CD4-positive, alpha-beta T cell treated with Interleukin-17A for 1 hour (primary cell): ENCODE results near the gene TAMM41.
A peak's percentile ranks its signal among the peaks of the same experiment; 100 is the strongest.
"Not testable (repeated sequence)": the region's sequence is repeated elsewhere in the genome, so short reads cannot be mapped to it uniquely, and the experiment has no call there.

ENCODE experiments used
- DNase-seq: peaks from one replicate; pipeline ENCODE4 v3.0.0-alpha.2; 2020

The TAMM41 gene

GRCh38 chr3:11814663-11815062 lies 32.0 kb downstream of the TAMM41 start:
- no peak for DNase-seq

DNA sequence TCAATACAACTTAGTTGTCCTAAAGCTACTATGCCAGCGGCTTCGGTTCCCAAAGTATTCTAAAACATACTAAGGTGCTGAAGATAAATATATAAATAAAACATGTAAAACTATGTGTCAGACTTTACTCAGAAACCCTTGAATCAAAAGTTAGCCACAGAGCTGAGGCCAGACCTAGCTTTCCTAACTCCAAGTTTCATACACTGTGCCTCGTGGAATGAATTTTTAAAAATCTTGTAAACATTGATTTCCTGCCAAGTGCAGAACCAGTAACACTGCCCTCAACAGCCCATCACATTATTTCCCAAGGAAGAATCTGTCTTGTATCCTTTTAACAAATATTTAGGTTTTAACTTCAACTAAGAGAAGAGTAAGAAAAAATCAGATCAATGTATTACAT lies 36.4 kb downstream of the TAMM41 start:
- DNase-seq = no peak

GRCh38 chr3:11808231-11808630 lies 38.5 kb downstream of the TAMM41 start:
- no peak for DNase-seq

GRCh38 chr3:11807686-11808085 lies 39.0 kb downstream of the TAMM41 start:
- DNase-seq = no peak

DNA sequence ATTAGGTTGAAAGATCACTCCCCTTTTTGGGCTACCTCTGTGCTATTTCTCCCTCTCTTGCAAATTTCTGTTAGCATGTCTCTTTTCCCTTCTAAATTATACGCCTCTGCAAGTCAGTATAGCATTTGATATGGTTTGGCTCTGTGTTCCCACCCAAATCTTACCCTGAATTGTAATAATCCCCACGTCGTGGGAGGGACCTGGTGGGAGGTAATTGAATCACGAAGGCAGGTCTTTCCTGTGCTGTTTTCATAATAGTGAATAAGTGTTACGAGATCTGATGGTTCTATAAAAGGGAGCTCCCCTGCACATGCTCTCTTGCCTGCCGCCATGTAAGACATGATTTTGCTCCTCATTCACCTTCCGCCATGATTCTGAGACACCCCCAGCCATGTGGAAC lies 41.0 kb downstream of the TAMM41 start:
- no peak for DNase-seq

DNA sequence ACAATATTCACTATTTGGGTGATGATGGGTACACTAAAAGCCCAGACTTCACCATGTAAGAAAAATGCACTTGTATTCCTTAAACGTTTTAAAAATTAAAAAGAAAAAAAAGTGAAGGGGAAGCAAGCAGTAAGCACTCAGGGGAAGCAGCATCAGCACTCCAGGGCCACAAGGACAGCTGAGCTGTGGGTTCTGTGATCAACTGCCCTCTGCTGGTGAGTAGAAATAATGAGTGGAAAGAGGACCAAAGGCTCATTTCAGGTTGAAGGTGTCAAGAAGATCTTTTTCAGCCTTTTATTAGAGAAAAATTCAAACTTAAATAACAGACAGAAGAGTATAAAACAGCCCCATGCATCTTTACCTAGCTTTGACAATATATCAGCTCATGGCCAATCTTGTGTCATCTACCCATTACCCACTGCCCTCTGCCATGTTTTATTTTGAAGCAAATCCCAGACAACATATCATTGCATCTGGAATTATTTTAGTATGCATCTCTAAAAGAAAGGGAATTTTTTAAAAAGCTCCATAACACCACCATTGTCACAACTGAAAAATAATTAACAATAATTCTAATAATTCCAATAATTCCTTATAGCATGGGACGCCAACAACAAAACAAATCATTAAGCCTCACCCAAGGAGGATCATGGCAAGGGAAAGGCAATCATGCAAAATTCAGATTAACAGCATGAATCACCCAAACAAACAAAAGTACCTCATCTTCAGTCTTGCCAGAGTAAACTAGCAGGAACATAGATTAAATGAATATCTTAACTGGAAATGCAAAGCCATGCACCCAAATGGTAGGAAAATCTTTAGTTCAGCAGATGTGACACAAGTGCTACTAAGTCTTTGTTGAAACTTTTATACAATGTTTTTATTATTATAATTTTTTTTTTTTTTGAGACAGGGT lies 42.5 kb downstream of the TAMM41 start:
- DNase-seq = peak; percentile 68

DNA sequence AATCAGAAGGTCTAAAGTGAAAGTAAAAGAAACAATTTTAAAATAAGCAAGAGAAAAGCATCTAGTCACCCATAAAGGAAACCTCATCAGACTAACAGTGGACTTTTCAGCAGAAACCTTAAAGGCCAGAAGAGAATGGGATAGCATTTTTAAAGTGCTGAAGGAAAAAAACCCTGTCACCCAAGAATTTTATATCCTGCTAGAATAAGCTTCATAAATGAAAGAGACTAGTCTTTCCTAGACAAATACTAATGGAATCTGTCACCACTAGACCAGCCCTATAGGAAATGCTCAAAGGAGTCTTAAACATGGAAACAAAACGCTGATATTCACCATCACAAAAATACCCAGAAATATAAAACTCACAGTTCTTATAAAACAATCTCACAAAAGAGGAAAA lies 46.9 kb downstream of the TAMM41 start:
- DNase-seq = no peak

GRCh38 chr3:11794927-11795326 lies 51.8 kb downstream of the TAMM41 start:
- DNase-seq = no peak

- DNase-seq = no peak
These were observed 55.1 kb downstream of the TAMM41 start for GRCh38 chr3:11791339-11792200.

GRCh38 chr3:11789412-11789811 lies 57.3 kb downstream of the TAMM41 start:
- DNase-seq = no peak

GRCh38 chr3:11784971-11785377 lies 61.7 kb downstream of the TAMM41 start:
- peak; percentile 47 for DNase-seq

DNA sequence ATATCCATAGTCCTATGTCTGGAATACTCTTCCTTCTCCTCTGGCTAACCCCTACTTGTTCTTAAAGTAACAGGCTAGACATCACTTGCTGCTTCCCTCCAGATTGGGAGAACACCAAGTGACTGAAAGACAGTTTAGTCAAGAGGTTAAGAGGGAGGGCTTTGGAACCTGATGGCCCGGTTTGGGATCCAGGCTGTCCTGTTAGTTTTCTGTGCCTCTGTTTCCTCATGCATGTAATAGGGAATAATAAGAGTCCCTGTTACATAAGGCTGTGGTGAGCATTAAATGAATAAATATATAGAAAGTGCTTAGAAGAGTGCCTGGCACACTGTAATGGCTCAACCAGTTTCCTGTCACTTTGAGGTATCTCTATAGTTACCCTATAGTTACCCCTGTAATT lies 66.3 kb downstream of the TAMM41 start:
- DNase-seq = no peak

- no peak for DNase-seq
These were observed 67.1 kb downstream of the TAMM41 start for GRCh38 chr3:11779626-11780025.

DNA sequence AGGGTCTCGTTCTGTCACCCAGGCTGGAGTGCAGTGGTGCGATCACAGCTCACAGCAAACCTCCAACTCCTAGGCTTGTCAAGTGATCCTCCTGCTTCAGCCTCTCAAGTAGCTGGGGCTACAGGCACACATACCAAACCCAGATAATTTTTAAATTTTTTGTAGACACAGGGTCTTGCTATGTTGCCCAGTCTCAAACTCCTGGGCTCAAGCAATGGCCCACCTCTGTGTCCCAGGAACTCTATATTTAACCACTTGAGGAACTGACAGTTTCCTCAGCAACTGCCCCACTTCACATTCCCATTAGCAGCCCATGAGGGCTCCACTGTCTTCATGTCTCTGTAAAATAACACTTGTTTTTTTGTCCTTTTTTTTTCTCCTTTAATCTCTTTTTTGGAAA lies 68.4 kb downstream of the TAMM41 start:
- no peak for DNase-seq

- no peak for DNase-seq
These were observed 70.3 kb downstream of the TAMM41 start for GRCh38 chr3:11776346-11776745.

DNA sequence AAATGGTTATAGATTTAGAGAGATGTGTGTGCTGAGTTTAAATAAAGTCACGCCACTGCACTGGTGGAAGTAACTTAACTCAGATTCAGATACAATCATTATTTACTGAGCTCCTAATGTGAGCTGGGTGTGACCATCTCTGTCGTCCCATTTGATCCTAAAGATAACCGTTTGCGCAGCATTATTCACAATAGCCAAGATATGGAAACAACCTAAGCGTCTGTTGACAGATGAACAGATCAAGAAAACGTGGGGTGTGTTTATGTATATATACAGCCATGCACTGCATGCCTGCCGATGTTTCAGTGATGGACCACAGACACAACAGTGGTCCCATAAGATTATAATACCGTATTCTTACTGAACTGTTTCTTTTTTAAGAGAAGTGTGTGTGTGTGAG lies 71.2 kb downstream of the TAMM41 start:
- no peak for DNase-seq

DNA sequence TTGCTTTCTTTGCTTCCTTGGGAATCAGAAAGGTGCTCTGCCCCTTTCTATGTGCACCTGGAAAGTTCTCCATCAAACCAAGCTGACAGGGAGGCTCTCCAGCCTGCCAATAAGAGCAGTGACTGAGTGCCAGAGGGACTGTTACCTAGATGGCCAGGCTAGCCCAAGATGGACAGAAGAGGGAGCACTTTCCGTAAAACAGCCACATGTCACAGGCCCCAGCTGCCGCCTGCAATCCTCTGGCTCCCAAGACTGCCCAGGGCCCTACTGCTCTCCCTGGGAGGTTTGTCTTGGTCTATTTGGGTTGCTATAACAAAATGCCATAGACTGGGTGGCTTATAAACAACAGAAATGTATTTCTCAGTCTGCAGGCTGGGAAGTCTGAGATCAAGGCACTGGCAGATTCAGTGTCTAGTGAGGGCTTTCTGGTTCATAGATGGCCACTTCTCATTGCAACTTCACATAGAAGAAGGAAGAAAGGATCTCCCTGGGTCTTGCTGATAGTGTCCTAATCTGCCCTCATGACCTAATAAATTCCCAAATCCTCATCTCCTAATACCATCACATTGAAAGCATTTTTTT lies 72.3 kb downstream of the TAMM41 start:
- DNase-seq = no peak

- not testable (repeated sequence) for DNase-seq
These were observed 74.8 kb downstream of the TAMM41 start for GRCh38 chr3:11771931-11772330.

DNA sequence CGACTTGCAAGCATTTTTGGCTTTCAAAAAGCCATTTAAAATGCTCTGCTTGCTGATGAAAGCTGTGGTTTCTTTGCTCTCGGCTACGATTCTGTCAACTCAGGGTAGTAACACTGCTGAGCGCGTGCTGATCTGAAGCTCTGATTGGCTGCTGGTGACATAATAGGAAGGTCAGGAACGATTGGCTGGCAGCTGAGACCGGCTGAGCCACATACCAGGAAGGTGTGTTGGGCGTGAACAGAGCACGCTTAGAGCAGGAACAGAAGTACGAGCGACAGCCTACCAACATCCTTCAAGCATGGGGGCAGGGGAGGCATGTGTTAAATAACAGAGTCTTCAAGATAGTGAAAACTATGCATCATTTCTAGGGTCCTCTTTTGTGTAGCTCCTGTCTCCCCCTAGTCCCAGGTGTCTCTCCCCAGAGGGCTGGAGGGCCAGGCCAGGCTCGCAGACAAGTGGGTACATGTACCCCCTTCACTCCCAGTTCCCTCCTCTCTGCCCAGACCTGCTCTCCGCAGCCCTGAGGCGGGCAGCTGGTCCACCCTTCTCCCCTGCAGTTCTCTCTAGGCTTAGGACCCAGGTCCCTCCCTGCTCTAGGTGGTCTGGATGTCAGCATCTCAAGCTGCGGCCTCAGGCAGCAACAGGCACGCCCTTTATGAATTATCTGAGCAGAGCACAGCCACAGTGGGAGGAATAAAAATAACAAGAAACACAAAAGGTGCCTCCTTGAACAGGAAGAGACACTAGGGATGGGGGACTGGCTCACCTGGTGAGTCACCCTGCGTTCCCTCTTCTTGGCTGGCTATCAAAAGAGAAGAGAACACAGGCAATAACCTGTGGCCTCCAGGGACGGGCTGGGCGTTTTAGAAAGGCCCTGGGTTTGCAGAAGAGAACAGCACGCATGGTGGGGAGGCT lies 76.0 kb downstream of the TAMM41 start:
- peak; percentile 92 for DNase-seq

GRCh38 chr3:11769704-11770476 lies 76.8 kb downstream of the TAMM41 start:
- DNase-seq = no peak

DNA sequence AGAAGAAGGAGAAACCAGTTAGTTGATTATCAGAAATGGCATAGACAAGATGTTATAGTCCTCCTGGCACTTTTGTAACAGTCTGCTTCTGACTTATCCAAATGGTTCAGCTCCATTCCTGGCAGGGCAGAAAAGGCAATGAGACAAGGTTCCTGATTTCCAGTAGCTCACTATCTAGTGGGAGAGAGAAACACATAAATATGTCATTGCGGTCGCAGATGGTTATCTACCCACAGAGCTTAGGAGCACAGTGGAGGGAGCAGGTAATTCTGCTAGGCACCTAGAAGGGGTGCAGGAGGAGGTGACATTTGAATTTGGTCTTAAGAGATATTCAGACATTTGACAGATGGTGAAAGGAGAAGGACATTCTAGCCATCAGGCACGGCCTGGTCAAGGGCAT lies 78.1 kb downstream of the TAMM41 start:
- DNase-seq = no peak

DNA sequence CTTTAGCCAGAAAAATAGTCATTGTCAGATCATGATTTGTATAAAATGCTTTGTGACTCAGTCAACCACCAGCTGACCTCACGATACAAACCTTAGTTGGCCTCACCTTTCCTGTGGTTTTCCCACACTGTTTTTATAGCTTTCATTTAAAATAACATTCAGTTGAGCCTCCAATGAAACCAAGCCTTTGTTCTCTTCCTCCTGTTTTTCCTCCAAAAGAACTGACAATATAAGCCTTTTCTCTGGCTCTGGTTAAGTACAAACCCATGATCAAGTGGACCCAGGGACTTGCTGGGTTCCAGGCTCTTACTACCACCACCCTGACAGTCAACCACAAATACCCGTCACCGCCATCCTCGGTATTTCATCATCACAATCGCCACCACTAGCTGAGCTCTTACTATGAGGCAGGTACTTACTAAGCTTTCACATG lies 81.7 kb downstream of the TAMM41 start:
- no peak for DNase-seq
